Measurements from ENCODE around the gene TBC1D24.

The TBC1D24 gene

DNA sequence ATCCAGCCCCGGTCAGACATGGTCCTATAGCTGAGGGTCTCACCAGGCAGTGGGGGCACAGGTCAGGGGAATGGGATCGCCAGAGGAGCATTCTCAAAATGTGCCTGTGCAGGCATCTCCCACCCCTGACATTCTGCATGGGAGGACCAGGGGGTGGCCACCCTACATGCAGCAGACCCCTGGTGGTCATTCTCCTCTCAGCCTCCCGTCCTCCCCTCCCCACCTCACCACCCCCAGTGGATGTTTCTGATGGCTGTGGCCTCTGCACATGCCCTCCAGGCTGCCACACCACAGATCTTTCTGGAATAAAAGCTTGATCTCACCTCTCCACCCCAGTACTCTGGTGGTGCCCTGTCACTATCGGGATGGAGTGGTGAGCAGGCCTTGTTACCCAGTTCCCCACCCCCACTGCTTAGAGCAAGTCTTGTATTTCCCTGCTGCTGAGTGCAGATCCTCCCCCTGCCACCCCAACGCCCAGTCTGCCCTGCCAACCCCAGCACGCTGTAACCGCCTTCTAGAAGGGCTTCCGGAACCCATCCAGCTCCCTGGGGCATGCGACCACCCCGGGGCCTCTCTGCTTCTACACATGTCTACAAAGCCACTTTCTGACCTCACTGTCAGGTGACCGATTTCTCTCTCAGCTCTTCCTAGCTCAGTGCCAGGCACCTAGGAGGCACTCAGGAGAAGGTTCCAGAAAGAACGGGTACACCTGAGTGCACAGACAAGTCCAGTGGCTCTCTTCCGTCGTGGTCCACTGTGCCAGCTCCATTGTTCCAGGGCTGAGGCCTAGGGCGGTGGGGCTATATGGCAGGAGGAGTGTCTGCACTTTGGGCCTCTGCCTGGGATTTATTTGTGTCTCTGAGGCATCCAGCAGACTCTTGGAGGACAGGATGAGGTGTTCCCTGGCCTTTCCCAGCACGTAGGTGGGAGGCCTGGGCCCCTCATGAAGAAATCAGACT lies 9.3 kb downstream of the TBC1D24 start:
- DNase-seq: no peak

GRCh38 chr16:2484898-2485508 lies 10.1 kb downstream of the TBC1D24 start:
- DNase-seq: no peak

GRCh38 chr16:2485811-2486507 lies 11.0 kb downstream of the TBC1D24 start:
- no peak for DNase-seq

DNA sequence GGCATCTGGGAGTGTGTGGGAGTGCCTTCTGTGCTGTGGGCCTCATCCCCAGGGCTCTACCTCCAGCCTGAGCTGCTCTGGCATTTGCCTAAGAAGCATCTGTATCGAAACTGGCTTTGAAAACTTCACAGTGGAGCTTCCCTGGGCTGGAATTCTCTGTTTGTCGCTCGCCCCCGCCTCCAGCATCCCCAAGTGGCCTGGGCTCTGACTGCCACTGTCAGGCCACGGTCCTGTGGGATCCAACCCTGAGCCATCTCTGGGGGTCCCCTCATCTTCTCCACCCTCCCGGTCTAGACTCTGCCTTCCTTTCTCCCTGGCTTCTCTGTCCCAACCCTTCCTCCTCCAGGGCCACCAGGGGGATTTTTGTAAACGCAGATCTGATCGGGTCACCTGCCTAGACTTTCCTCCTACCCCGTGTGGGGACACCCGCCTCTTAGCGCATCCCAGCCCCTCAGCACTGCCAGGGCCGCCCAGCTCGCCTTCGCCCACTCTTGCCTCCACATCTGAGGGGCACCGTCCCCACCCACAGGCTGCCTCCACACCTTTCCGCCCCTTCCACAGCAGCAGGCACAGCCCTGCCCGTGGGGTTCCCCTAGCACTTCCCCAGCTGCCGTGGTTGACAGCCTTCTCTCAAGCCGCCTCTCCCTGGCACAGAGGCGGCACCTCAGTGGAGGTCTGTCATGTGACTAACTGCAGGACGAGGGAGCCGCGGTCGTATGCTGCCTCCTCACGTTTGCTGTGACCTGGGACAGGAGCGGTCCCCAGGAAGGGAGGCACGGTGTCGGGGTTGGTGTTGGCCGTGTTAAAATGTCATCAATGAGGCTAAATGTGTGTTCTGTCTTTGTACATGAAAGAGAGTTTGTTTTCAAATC lies 12.0 kb downstream of the TBC1D24 start:
- peak; percentile 70 for DNase-seq

DNA sequence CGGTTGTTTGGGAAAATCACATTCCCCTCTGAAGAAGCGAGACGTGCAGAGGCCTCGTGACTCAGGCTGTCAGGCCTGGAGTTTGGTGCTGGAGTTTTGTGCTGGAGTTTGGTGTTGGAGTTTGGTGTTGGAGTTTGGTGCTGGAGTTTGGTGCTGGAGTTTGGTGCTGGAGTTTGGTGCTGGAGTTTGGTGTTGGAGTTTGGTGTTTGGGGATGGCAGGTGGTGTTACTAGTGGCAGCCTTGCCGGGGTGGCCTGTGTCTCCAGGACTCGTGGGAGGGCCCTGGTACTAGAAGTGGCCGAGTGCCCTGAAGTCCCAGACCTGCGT lies 12.6 kb downstream of the TBC1D24 start:
- DNase-seq: no peak

- DNase-seq: no peak
These were observed 13.1 kb downstream of the TBC1D24 start for GRCh38 chr16:2487903-2488531.

GRCh38 chr16:2489581-2489980 lies 14.7 kb downstream of the TBC1D24 start:
- no peak for DNase-seq

GRCh38 chr16:2490190-2491105 lies 15.5 kb downstream of the TBC1D24 start:
- no peak for DNase-seq

DNA sequence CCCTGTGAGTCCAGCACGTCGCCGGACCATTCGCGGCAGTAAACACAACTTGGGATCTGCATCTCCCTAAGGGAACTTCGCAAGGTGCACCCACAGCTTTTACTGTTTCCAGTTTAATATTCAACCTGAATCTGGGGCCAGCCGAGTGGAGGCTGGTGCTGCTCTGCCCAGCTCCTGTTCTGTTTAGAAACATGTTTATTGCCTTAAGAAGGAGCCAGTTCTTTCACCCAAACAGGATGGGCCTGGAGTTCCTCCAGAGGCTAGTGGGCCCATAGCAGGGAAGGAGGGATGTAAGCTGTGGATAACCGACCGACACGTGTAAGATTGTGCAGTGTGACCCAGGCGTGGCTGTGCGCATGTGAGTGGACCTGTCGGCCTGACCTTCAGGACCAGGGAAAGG lies 17.4 kb downstream of the TBC1D24 start:
- no peak for DNase-seq

DNA sequence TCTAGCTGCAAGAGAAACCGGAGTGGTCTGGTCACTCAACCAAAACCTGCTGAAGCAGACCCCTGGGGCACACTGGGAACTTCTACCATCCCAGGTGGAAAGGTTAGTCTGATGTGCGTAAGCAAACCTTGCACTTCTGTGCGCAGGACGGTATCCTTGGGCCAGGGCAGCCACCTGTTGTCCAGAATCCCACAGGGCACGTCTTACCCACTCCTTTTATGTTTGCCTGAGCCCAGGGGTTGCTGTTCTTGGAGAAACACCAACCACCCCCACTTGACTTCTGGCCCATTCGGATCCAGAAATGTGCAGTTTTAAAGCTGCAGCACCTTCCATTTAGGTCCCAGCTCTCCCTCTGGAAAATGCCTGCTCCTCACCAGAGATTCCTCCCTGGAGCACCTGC lies 18.7 kb downstream of the TBC1D24 start:
- DNase-seq: no peak

GRCh38 chr16:2494616-2495015 lies 19.7 kb downstream of the TBC1D24 start:
- DNase-seq: no peak

DNA sequence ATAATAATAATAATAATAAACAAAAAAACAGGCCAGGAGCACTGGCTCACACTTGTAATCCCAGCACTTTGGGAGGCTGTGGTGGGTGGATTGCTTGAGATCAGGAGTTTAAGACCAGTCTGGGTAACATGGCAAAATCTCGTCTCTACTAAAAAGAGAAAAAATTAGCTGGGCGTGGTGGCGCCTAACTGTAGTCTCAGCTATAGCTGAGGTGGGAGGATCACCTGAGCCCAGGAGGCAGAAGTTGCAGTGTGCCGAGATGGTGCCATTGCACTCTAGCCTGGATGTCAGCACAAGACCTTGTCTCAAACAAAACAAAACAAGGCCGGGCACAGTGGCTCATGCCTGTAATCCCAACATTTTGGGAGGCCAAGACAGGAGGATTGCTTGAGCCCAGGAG lies 20.1 kb downstream of the TBC1D24 start:
- no peak for DNase-seq

DNA sequence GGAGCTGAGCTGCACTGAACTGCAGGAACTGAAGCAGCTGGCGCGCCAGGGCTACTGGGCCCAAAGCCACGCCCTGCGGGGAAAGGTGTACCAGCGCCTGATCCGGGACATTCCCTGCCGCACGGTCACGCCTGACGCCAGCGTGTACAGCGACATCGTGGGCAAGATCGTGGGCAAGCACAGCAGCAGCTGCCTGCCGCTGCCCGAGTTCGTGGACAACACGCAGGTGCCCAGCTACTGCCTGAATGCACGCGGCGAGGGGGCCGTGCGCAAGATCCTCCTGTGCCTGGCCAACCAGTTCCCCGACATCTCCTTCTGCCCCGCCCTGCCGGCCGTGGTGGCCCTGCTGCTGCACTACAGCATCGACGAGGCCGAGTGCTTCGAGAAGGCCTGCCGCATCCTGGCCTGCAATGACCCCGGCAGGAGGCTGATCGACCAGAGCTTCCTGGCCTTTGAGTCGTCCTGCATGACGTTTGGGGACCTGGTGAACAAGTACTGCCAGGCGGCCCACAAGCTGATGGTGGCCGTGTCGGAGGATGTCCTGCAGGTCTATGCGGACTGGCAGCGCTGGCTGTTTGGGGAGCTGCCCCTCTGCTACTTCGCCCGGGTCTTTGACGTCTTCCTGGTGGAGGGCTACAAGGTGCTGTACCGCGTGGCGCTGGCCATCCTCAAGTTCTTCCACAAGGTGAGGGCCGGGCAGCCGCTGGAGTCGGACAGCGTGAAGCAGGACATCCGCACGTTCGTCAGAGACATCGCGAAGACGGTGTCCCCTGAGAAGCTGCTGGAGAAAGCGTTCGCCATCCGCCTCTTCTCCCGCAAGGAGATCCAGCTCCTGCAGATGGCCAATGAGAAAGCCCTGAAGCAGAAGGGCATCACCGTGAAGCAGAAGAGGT lies 21.5 kb downstream of the TBC1D24 start:
- no peak for DNase-seq

DNA sequence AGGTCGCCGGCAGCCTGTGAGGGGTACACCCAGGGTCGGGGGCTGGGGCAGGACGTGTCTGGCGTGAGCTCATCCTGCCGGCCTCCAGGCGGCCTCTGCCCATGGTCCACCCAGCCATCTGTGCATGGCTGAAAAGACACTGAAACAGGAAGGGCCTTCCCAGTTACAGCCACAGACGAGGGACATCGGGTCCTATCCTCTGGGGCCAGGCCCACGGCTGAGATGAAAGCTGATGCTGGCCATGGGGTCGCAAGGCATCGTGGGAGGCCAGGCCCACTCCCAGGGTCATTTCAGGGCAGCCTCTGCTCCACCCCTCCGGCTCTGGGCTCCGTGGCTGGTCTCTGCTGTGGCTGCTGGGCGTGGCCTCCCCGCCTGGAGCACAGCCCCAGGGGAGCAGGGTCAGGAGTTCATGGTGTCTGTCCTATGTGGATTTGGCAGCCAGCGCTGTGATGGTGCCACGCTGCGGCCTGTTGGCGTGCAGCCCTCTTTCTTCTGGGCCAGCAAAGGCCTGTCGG lies 22.2 kb downstream of the TBC1D24 start:
- no peak for DNase-seq

GRCh38 chr16:2497695-2498484 lies 23.0 kb downstream of the TBC1D24 start:
- no peak for DNase-seq

GRCh38 chr16:2498531-2499253 lies 23.8 kb downstream of the TBC1D24 start:
- no peak for DNase-seq

GRCh38 chr16:2499454-2499853 lies 24.5 kb downstream of the TBC1D24 start:
- DNase-seq: no peak

GRCh38 chr16:2499890-2500429 lies 25.0 kb downstream of the TBC1D24 start:
- DNase-seq: no peak
